Midbrain (tissue), 1 donor: ENCODE measurements around the gene LGR5.

Experiments used
- DNase-seq: peaks from one replicate; lab custom pipeline; 2025; lab: John Stamatoyannopoulos, UW

LGR5 gene

GRCh38 chr12:71439362-71439612, 311 bp upstream of the LGR5 start:
- no peak for DNase-seq

GRCh38 chr12:71440345-71440762, 756 bp downstream of the LGR5 start:
- peak; percentile 62 for DNase-seq

GRCh38 chr12:71440763-71441748, 1.5 kb downstream of the LGR5 start:
- DNase-seq, result no peak

- DNase-seq, result peak; percentile 51
Observed at GRCh38 chr12:71441836-71442566, 2.4 kb downstream of the LGR5 start.

- DNase-seq, result no peak
Observed at GRCh38 chr12:71442567-71442931, 3.0 kb downstream of the LGR5 start.

- DNase-seq, result no peak
Observed at GRCh38 chr12:71445071-71445470, 5.5 kb downstream of the LGR5 start.

GRCh38 chr12:71447691-71448132, 8.1 kb downstream of the LGR5 start:
- DNase-seq, result peak; percentile 62

GRCh38 chr12:71448150-71448581, 8.6 kb downstream of the LGR5 start:
- DNase-seq, result no peak

GRCh38 chr12:71449373-71450070, 9.9 kb downstream of the LGR5 start:
- DNase-seq, result no peak

GRCh38 chr12:71452006-71452405, 12.4 kb downstream of the LGR5 start:
- DNase-seq, result no peak

GRCh38 chr12:71455028-71455737, 15.6 kb downstream of the LGR5 start:
- no peak for DNase-seq

- peak; percentile 75 for DNase-seq
Observed at GRCh38 chr12:71456316-71456715, 16.7 kb downstream of the LGR5 start.

- DNase-seq, result peak; percentile 23
Observed at GRCh38 chr12:71456990-71457389, 17.4 kb downstream of the LGR5 start.

GRCh38 chr12:71460318-71460717, 20.7 kb downstream of the LGR5 start:
- no peak for DNase-seq

GRCh38 chr12:71460850-71461609, 21.4 kb downstream of the LGR5 start:
- no peak for DNase-seq

GRCh38 chr12:71461787-71462328, 22.3 kb downstream of the LGR5 start:
- DNase-seq, result no peak

GRCh38 chr12:71465796-71466195, 26.2 kb downstream of the LGR5 start:
- no peak for DNase-seq

- DNase-seq, result no peak
Observed at GRCh38 chr12:71469258-71469750, 29.7 kb downstream of the LGR5 start.

- no peak for DNase-seq
Observed at GRCh38 chr12:71472441-71472911, 32.9 kb downstream of the LGR5 start.

- no peak for DNase-seq
Observed at GRCh38 chr12:71474791-71475190, 35.2 kb downstream of the LGR5 start.

- peak; percentile 48 for DNase-seq
Observed at GRCh38 chr12:71475280-71475679, 35.7 kb downstream of the LGR5 start.
